ENCODE results near the gene ATP5PD.

ATP5PD gene

DNA sequence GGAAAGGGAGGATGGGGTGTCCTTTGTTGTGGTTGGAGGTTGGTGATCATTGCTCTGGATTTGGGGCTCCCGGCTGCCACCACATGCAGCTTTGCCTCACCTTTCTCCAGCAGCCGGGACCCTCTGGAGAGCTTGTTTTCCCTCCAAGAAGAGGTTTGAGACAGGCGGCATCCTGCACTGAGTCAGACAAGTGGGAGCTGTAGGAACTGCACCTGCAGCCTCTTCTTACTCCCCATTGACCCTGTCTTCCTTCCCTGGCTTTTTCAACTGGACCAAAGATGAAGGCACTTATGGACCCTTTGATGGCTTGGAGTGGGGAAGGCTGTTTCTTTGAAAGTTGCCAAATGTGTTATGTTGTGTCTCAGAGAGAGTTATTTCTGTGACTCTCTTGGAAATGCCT is 16.9 kb upstream of the ATP5PD start:
- H3K4me3 ChIP-seq (ENCODE audit: control insufficient read depth, low read depth, low read length) = no peak overlapping the region
- no peak for DNase-seq (ENCODE audit: low read depth)
- TF ChIP-seq, protein P1, sequence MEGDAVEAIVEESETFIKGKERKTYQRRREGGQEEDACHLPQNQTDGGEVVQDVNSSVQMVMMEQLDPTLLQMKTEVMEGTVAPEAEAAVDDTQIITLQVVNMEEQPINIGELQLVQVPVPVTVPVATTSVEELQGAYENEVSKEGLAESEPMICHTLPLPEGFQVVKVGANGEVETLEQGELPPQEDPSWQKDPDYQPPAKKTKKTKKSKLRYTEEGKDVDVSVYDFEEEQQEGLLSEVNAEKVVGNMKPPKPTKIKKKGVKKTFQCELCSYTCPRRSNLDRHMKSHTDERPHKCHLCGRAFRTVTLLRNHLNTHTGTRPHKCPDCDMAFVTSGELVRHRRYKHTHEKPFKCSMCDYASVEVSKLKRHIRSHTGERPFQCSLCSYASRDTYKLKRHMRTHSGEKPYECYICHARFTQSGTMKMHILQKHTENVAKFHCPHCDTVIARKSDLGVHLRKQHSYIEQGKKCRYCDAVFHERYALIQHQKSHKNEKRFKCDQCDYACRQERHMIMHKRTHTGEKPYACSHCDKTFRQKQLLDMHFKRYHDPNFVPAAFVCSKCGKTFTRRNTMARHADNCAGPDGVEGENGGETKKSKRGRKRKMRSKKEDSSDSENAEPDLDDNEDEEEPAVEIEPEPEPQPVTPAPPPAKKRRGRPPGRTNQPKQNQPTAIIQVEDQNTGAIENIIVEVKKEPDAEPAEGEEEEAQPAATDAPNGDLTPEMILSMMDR (conservative IDR thresholded peaks at IDR 0.05; ENCODE audit: control insufficient read depth, insufficient read depth, low read depth, low read length) = no peak

DNA sequence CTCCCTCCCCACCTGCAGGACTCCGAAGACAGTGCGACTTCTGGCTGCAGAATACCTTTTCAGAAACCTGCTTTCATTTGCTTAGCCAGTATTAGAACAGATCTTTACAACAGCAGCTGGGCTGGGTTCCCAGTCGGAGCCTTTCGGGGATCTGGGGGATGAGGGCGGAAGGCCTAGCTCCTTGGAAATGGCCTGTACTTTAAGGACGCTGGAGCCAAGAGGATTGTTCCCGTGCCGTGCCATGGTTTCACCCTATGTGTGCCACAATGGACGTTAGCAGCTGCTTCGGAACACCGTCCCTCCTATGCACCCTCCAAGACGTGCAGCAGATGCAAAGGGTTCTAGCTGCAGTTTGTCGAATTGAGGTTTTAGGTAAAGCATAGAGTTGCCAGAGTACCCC is 16.4 kb upstream of the ATP5PD start:
- TF ChIP-seq, protein P1 (conservative IDR thresholded peaks at IDR 0.05; ENCODE audit: control insufficient read depth, insufficient read depth, low read depth, low read length) = no peak
- DNase-seq (ENCODE audit: low read depth) = no peak
- no peak overlapping the region for H3K4me3 ChIP-seq (ENCODE audit: control insufficient read depth, low read depth, low read length)

DNA sequence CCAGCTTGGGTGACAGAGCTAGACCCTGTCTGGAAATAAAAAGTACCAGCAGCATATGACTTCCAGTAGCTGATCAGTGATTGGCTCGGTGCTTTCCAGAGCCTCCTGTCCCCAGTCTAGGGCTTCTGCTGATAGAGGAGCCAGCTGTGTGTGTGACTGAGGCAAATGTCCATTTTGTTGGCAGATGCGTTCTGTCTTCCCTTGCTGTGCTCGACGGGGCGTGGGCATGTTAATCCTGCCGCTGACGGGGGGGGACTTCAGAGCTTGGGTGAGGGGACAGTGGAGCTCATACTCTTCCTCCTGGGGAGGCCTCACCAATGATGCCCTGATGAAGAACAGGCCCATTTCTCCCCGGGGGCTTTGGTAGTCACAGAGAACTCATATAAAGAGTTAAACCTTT is 14.8 kb upstream of the ATP5PD start:
- no peak overlapping the region for H3K4me3 ChIP-seq (ENCODE audit: control insufficient read depth, low read depth, low read length)
- DNase-seq (ENCODE audit: low read depth) = no peak
- TF ChIP-seq, protein P1 (conservative IDR thresholded peaks at IDR 0.05; ENCODE audit: control insufficient read depth, insufficient read depth, low read depth, low read length) = no peak

DNA sequence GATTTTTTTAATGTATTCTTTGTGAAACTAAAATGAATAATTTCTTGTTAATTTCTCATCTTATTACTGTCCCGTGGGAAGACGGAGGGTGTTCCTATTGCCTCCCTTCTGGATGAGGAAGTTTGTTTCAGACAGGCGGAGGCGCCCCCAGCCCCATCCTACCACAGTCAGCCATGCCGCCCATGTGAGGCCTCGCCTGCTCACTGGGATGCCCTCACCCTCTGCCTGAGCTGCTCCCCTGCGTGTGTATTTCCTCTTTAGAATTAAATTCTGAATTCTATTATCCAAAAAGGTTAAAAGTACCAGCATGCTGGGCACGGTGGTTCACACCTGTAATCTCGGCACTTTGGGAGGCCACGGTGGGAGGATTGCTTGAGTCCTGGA is 14.3 kb upstream of the ATP5PD start:
- no peak for DNase-seq (ENCODE audit: low read depth)
- TF ChIP-seq, protein P1 (conservative IDR thresholded peaks at IDR 0.05; ENCODE audit: control insufficient read depth, insufficient read depth, low read depth, low read length) = no peak
- no peak overlapping the region for H3K4me3 ChIP-seq (ENCODE audit: control insufficient read depth, low read depth, low read length)

DNA sequence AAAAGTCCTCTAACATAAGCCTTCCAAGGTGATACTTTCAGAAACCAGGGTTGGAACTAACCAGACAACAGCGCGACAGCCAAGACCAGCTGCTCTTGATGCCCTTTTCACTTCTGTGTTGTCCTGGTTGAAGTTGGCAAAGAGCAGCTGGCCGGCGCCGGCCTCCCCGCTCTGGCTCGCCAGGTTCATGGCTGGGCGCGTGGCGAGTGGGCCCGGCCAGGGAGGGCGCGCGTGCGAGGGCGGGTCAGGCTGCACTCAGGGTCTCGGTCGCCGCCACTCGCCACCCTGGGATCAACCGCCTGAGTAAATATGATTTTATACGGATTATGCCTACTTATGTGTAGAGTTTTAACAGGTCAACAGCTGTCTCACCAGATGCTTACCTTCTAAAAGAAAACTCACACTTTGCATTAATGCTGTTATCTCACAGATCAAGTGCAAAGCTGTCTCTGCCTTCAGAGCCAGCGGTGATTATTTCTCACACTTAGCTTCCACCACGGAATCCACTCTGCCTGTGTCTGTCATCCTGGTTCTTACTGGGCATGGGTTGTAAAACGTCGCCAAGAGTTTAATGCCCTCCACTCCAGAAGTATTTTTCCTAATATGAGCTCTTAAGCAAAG is 13.8 kb upstream of the ATP5PD start:
- DNase-seq (ENCODE audit: low read depth) = no peak
- TF ChIP-seq, protein P1 (conservative IDR thresholded peaks at IDR 0.05; ENCODE audit: control insufficient read depth, insufficient read depth, low read depth, low read length) = no peak

DNA sequence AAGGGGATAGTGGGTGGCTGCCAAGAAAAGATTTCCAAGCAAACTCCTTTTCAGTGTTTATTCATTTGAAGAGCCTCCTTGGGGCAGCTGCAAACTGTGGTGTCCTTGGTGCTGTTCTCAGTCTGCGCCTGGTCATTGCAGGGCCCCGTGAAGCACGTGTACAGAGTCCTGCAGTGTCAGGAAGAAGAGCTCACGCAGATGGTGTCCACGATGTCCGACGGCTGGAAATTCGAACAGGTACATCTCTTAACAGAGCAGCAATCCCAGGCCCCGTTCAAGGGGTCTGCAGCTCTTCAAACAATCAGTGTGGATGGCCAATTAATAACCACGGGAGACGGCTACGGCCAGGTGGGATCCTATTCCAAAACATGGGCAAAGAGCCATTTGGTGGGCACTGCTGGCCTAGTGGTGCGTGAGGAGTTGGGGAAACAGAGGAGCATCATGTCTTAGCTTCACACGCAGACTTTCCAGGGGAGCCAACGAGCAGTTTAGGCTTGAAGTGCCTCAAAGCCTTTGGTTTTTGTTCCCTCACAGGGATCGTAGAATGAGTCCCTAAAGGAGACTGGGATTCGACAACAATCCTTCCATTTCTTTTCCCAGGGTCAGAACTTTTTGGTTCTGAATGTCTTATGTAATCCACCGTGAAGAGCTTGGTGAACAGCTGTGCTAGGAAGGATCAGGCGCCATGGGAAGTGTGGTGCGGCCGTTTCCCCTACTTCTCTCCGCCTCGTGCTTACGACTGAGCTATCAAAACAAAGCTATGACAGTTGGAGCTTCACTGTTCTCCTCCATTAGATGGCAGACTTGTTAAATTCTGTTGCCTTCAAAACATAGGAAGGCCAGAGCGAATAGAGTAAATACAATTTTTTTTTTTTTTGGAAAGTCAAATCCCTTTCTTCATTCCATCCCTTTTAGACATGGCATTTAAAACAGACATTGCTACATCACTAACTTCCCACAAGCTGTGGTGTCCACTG is 12.9 kb upstream of the ATP5PD start:
- TF ChIP-seq, protein P1 (conservative IDR thresholded peaks at IDR 0.05; ENCODE audit: control insufficient read depth, insufficient read depth, low read depth, low read length) = peak; percentile 63
- H3K4me3 ChIP-seq (ENCODE audit: control insufficient read depth, low read depth, low read length) = no peak overlapping the region
- DNase-seq (ENCODE audit: low read depth) = peak; percentile 80

More for the DNA sequence above, 13.8 kb upstream of the ATP5PD start:
- no peak overlapping the region for H3K4me3 ChIP-seq (ENCODE audit: control insufficient read depth, low read depth, low read length)

All from fibroblast of mammary gland (primary cell).